ENCODE results near the gene NCKAP5. TPM values are rescaled to one million over a fixed set of nuclear protein-coding genes. Genes with fewer than 3 reads are reported as not detected.

Gene NCKAP5
- total and polyA plus RNA-seq, 2 experiments from 2014 or later = 0.65 to 0.86 TPM

DNA sequence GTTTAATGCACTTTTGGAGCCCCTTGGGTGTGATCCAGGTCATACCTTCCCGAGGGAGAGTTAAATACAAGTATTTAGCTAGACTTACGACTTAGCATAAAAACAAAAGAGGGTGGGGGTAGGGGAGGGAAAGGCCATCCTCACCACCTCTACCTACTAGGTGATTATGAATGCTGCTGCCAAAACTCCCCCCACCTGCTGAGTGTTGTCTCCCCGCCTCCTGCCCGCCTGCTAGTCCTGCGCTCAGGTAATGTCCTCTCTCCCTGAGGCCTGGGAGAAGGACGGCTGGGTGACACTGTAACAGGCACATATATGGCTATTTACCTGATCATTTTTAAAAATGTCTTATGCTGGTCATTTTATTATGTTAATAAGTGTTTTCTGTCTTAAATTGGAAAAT is 3.0 kb upstream of the NCKAP5 start:
- Histone ChIP-seq H3K27me3 (replicated peaks; ENCODE audit: insufficient read depth) (no peaks in the 10 kb centered on the region), H3K79me2 (ENCODE audit: insufficient read depth) (no peaks in the 10 kb centered on the region), H3K9ac (no peak overlapping the region), H3K27ac (no peak overlapping the region), H3K9me2 (ENCODE audit: insufficient read depth) (no peaks in the 10 kb centered on the region), H3K4me3 (no peak overlapping the region), H3K4me2 (ENCODE audit: unreplicated experiment) (no peak overlapping the region), H3K36me3 (ENCODE audit: low read depth) (no peaks in the 10 kb centered on the region), H2AFZ (no peak overlapping the region), H4K20me1 (ENCODE audit: insufficient read depth) (no peaks in the 10 kb centered on the region), H3K9me3 (ENCODE audit: low read depth) (no peaks in the 10 kb centered on the region), H3K4me1 (ENCODE audit: insufficient read depth) (peaks cover 8% of the 10 kb centered on the region), H3F3A (ENCODE audit: insufficient read depth) (no peaks in the 10 kb centered on the region)
- no peak for DNase-seq
- in situ Hi-C loops (cut with MboI) = loop anchor here (25.0 kb wide), 1 partner anchor 1034 kb away; no protein-coding TSS in a partner anchor
- no peak for TF ChIP-seq EZH2 (IDR thresholded peaks at IDR 0.05; ENCODE audit: insufficient read depth, poor library complexity, severe bottlenecking)
- TF ChIP-seq EZH2phosphoT487 (IDR thresholded peaks at IDR 0.05; ENCODE audit: insufficient read depth, low read depth) = no peak
- WGBS, 2 experiments (ENCODE audit: low coverage in 1 of 2, low lambda C conversion rate in 2 of 2, missing lambda C conversion rate in 2 of 2) = 78 to 85% methylated on average over 6 of the region's 6 CpGs

DNA sequence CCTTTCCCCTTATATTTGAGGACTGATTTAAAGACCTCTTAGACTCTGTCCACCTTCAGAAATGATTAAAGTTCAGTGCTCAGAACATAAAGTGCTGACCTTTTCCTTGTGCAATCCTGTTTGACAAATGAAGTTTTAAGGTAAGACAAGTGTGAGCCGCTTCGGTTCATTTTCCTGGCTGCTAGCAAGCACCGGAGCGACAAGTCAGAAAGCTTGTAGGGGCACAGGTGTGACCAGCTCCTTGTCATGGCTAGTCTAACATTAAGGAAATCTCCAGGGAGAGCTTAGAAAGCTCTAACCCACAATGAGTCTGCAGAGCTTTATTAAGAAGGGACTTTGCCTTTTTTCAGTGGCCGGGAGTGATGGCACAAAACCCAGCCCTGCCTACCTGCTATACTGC is 2.3 kb upstream of the NCKAP5 start:
- Histone ChIP-seq H3K27me3 (replicated peaks; ENCODE audit: insufficient read depth) (no peaks in the 10 kb centered on the region), H3K4me2 (ENCODE audit: unreplicated experiment) (no peak overlapping the region), H3K4me3 (no peak overlapping the region), H3K9me3 (ENCODE audit: low read depth) (no peaks in the 10 kb centered on the region), H3K36me3 (ENCODE audit: low read depth) (no peaks in the 10 kb centered on the region), H4K20me1 (ENCODE audit: insufficient read depth) (no peaks in the 10 kb centered on the region), H3F3A (ENCODE audit: insufficient read depth) (no peaks in the 10 kb centered on the region), H2AFZ (no peak overlapping the region), H3K9ac (no peak overlapping the region), H3K9me2 (ENCODE audit: insufficient read depth) (no peaks in the 10 kb centered on the region), H3K4me1 (ENCODE audit: insufficient read depth) (peaks cover 8% of the 10 kb centered on the region), H3K79me2 (ENCODE audit: insufficient read depth) (no peaks in the 10 kb centered on the region), H3K27ac (no peak overlapping the region)
- WGBS, 2 experiments (ENCODE audit: low coverage in 1 of 2, low lambda C conversion rate in 2 of 2, missing lambda C conversion rate in 2 of 2) = 92 to 98% methylated on average over 5 of the region's 5 CpGs
- in situ Hi-C loops (cut with MboI) = loop anchor here (25.0 kb wide), 1 partner anchor 1033 kb away; no protein-coding TSS in a partner anchor
- DNase-seq = no peak
- TF ChIP-seq EZH2 (IDR thresholded peaks at IDR 0.05; ENCODE audit: insufficient read depth, poor library complexity, severe bottlenecking) (no peak), EZH2phosphoT487 (IDR thresholded peaks at IDR 0.05; ENCODE audit: insufficient read depth, low read depth) (no peak)

DNA sequence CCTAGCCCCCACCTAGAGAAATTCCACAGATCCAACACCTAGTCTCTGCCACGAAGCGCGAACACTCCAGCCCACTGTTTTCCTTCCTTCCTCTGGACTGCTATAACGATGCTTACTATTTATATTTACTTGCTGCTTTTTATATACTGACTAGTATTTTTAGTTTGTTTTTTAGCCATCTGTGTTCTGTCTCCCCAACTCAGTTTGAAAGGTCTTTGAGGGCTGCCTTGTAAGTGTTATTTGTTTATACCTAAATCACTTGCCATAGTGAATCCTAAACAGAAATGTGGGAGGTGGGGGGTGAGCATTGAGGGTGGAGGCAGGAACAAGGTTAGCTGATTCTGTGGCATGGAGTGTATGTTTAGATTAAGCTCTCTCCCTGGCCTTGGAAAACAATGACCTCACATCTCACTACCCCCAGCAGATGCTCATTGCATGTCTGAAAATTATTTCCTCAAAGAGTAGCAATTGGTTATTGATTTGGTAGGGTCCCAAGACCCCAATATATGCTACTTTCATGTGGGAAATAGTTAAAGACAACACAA is 1.1 kb upstream of the NCKAP5 start:
- H3K4me1 ChIP-seq (ENCODE audit: insufficient read depth) = peaks cover 8% of the 10 kb centered on the region
- no peaks in the 10 kb centered on the region for H3K9me2 ChIP-seq (ENCODE audit: insufficient read depth)
- H3K4me2 ChIP-seq (ENCODE audit: unreplicated experiment) = no peak overlapping the region
- no peaks in the 10 kb centered on the region for H3K79me2 ChIP-seq (ENCODE audit: insufficient read depth)
- no peak overlapping the region for H3K9ac ChIP-seq
- 97 to 99% methylated on average over 4 of the region's 4 CpGs for WGBS, 2 experiments (ENCODE audit: low coverage in 1 of 2, low lambda C conversion rate in 2 of 2, missing lambda C conversion rate in 2 of 2)
- no peaks in the 10 kb centered on the region for H4K20me1 ChIP-seq (ENCODE audit: insufficient read depth)
- H3K27ac ChIP-seq = no peak overlapping the region
- no peaks in the 10 kb centered on the region for H3K27me3 ChIP-seq (replicated peaks; ENCODE audit: insufficient read depth)
- H3K9me3 ChIP-seq (ENCODE audit: low read depth) = no peaks in the 10 kb centered on the region
- DNase-seq = no peak
- H3K36me3 ChIP-seq (ENCODE audit: low read depth) = no peaks in the 10 kb centered on the region
- in situ Hi-C loops (cut with MboI) = loop anchor here (25.0 kb wide), 1 partner anchor 1032 kb away; no protein-coding TSS in a partner anchor
- no peak overlapping the region for H3K4me3 ChIP-seq
- H3F3A ChIP-seq (ENCODE audit: insufficient read depth) = no peaks in the 10 kb centered on the region
- TF ChIP-seq EZH2phosphoT487 (IDR thresholded peaks at IDR 0.05; ENCODE audit: insufficient read depth, low read depth) (no peak), EZH2 (IDR thresholded peaks at IDR 0.05; ENCODE audit: insufficient read depth, poor library complexity, severe bottlenecking) (no peak)
- H2AFZ ChIP-seq = no peak overlapping the region

DNA sequence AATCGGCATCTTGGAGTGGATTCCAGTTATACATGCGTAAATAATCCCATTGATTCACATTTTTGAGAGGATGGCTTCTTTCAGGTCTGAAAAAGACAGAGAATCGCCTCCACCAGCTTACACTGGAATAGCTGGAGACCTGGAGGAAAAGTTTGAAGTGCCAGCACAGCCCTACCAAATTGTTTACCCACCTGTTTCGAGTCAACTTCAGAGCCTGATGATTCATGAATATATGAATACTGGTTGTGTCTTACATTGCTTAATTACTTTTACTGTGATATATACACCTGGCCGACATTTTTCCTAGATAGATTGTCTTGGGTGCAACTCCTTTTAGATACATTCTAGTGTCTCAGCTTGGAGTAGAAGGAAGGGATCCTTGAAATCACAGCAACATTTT is 335 bp upstream of the NCKAP5 start:
- no peak for TF ChIP-seq EZH2phosphoT487 (IDR thresholded peaks at IDR 0.05; ENCODE audit: insufficient read depth, low read depth)
- no peak for TF ChIP-seq EZH2 (IDR thresholded peaks at IDR 0.05; ENCODE audit: insufficient read depth, poor library complexity, severe bottlenecking)
- in situ Hi-C loops (cut with MboI) = loop anchor here (25.0 kb wide), 1 partner anchor 1031 kb away; no protein-coding TSS in a partner anchor

More for the DNA sequence above, 335 bp upstream of the NCKAP5 start:
- H3K4me2 ChIP-seq (ENCODE audit: unreplicated experiment) = peak overlapping the region; percentile 73
- no peaks in the 10 kb centered on the region for H3K9me3 ChIP-seq (ENCODE audit: low read depth)
- no peaks in the 10 kb centered on the region for H3K9me2 ChIP-seq (ENCODE audit: insufficient read depth)
- H3K4me3 ChIP-seq = peak overlapping the region; percentile 70
- no peaks in the 10 kb centered on the region for H4K20me1 ChIP-seq (ENCODE audit: insufficient read depth)
- no peaks in the 10 kb centered on the region for H3K79me2 ChIP-seq (ENCODE audit: insufficient read depth)
- 47 to 51% methylated on average over 5 of the region's 5 CpGs for WGBS, 2 experiments (ENCODE audit: low coverage in 1 of 2, low lambda C conversion rate in 2 of 2, missing lambda C conversion rate in 2 of 2)
- no peak for DNase-seq
- no peaks in the 10 kb centered on the region for H3K27me3 ChIP-seq (replicated peaks; ENCODE audit: insufficient read depth)
- H3K36me3 ChIP-seq (ENCODE audit: low read depth) = no peaks in the 10 kb centered on the region
- H3K4me1 ChIP-seq (ENCODE audit: insufficient read depth) = peaks cover 8% of the 10 kb centered on the region
- H3K27ac ChIP-seq = no peak overlapping the region
- H3F3A ChIP-seq (ENCODE audit: insufficient read depth) = no peaks in the 10 kb centered on the region
- peak overlapping the region; percentile 89 for H2AFZ ChIP-seq
- peak overlapping the region; percentile 44; the same call in 1 of the 2 replicates for H3K9ac ChIP-seq

All from GM23248 (cell line).